GM18511 (cell line): ENCODE measurements around the gene PDZD2.

Experiments used
- ATAC-seq: cut with Tn5 transposase; IDR thresholded peaks from one replicate; pipeline ENCODE4 v1.9.1; 2021; ENCODE audit warnings: mild to moderate bottlenecking, moderate library complexity; ENCODE audit not compliant: unreplicated experiment

The PDZD2 gene

DNA sequence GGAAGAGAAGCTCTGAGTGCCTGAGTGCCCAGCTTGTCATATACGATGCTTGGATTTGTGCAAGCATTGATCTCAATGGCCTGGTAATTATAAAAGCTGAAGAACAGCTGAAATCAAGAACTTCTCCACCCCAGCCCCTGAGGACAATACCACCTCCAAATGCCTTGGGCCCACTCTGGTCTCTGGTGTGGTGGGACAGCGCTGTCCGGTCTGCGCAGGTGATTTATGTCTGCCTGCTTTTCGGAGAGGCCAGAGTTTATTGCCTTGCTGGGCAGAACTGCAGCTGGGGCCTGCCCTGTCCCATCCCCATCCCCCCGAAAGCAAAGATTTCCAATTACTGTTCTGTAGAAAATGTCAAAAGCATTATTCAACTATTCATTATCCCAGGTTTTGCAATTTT, 1.1 kb upstream of the PDZD2 start:
- ATAC-seq: no peak

DNA sequence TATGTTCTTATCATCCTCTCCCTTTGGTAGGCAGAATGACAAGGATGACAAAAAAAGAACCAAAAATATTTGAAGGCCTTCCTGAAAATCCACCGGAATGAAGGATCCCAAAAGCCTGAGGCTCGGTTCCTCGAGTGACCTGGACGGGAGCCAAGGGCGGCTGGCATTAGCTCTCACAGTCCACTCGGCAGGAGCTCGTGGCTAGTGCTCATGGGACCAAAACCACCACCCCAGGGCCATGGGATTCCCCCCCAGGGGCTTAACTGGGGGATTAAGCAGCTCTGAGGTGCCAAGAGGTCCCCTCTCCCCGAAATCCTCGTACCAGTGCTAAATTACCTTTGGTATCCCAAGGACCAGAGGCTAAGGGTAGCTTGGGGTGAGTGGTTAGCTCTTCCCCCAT, 586 bp upstream of the PDZD2 start:
- ATAC-seq: peak; percentile 22

DNA sequence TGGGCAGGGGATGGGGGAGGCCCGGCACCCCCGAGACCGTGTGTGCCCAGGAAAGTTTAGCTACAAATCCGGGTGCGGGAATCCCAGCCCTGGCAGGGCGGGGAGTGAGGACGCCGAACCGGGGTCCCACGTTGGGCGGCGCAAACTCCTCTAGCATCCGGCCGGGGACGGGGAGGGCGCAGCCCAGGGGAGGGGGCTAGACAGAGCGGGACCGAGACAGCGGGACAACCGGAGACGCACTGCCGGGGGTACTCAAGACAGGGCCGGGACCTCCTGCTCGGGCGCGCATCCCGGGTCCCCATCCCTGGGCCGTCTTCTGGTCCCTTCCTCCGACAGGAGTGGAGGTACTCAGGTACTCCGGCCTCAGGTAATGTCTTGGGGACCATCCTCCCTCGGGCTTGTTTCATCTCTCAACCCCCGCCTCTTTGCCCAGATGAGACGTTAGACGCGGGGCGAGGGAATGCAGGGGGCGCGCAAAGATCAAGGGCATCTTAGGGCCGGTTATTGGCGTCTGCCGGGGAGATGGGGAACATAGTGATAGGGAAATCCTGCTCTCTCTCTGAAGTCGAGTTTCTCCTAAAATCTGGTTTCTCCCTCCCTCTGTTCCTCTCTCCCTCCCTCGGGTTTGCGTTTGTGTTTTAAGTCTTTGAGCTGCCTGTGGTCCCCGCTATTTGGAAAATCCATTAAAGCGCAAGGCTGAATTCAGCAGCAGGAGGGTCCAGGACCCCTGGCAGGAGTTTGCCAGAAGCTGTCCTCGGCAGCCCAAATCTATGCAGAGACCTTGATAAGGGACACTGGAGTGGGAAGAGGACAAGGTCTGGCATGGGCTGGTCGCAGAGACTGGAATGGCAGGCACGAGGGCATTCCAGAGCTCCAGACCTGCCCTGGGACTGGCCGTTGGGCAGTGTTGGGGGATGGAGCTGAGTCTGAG, 815 bp downstream of the PDZD2 start:
- ATAC-seq: peak; percentile 8

DNA sequence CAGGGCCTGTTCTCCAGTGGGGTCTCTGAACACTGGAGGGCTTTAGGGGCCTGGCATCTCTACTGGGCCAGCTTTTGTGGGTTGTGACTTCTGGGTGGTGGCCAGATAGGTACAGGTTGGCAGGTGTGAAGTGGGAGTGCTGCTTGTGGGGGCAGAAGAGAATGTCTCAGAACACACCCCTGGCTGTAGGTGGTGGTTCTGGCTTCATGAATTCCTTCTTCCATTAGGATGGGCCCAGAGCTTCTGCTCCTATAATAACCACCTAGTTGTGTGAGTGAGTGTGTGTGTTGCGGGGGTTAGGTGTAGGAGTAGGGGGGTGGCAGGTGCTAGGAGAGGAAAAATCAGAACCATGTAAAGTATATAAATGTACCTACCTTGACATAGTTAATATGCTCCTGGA, 1.6 kb downstream of the PDZD2 start:
- ATAC-seq: no peak

DNA sequence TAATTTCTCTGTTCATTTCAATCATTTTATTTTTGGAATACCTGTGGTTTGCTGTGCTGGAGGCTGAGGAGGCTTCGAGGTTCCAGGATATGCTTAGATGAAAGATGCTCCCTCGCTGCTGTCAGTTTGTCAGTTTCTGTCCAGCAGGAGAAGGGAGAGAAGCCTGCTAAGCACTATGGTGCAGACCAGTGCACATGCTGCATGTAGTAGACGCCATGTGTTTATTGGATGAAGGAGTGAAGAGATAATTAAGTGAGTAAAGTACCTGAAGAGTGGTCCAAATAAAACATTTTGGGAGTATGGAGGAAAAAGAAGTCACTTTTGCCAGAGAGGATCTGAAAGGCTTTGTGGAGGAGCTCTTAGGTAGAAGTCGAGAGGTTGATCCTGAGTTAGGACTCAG, 2.1 kb downstream of the PDZD2 start:
- ATAC-seq: no peak

DNA sequence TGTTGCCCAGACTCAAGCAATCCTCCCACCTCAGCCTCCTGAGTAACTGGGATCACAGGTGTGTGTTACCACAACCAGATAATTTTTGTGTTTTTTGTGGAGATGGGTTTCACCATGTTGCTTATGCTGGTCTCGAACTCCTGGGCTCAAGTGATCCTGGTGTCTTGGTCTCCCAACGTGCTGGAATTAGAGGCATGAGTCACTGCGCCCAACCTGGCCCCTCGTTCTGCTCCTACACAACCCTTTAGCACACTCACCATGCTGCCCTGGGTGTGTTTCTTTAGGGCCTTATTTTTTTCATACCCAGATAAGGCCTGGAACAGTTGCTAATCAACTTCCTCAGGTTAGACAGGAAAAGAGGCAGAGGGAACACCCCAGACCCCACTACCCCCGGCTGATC, 2.6 kb downstream of the PDZD2 start:
- ATAC-seq: no peak

DNA sequence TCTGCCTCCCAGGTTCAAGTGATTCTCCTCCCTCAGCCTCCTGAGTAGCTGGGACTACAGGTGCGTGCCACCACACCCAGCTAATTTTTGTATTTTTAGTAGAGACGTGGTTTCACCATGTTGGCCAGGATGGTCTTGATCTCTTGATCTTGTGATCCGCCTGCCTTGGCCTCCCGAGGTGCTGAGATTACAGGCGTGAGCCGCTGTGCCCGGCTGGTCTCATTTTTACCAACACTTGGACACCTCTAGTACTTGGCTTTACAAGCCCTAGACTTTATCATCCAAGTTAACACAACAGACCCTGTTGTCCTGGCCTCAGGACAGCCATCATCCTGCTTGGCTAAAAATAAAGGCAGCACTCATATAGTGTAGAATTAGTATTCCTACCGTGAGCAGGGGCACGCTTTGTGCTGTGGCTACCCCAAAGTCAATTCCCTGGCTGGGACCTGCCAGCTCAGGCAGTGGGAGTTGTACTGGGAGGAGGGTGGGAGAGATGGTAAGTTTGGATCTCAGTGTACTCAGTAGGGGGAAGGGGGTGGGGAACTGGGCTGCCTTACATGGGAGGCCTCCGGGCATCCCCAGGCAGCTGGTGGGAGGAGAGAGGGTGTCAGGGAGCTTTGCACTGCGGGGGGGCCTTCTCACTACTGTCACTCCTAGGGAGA, 6.6 kb downstream of the PDZD2 start:
- ATAC-seq: no peak

DNA sequence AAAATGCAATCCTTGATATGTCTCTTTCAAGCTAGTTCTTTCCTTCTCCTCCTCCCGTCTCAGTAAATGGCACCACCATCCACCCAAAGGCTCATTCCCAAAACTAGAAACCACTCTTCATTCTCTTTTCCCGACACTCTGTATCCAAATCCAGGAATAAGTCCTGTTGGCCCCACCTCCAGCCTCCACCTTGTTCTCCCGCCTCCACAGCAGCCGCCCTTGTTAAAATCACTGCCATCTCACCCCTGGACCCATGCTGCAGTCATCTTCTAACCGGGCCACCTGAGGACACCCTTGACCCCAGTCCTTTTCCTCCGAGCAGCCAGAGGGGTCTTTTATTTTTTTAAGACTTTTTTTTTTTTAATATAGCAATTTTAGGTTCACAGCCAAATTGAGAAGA, 9.4 kb downstream of the PDZD2 start:
- no peak for ATAC-seq

DNA sequence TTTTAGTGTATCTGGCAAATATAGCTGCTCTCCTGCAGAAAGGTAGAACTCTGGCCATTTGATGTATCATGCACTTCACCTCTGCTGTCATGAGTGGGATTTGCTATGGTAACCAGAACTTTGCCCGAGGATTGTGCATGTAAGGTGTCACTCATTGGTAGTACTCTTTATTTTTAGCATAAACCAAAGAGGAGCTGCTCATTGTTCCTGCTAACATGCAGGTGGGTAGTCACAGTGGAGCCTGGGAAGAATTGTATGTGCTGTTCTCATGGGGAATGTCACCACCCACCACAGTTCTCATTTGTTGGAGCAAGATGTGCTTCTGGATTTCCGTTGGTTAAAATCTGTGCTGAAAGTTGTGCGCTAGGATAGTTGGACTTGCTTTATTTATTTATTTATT, 12.3 kb downstream of the PDZD2 start:
- ATAC-seq: no peak

DNA sequence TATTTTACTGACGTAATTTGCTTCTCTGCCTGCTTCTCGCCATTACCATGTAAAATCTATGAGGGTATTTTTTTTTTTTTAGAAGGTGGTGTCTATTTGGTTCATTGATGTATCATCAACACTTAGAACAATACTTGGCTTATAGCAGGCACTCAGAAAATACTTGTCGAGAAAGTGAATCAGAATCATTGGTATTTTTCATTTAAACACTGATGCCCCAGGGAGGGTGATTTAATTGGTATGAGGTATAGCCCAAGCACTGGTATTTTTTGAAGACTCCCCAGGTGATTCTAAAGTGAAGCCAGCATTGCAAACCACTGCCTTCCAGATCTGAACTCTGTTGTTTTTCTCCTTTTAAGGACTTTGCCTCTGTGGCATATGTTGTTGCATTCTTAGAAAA, 16.6 kb downstream of the PDZD2 start:
- ATAC-seq: no peak

DNA sequence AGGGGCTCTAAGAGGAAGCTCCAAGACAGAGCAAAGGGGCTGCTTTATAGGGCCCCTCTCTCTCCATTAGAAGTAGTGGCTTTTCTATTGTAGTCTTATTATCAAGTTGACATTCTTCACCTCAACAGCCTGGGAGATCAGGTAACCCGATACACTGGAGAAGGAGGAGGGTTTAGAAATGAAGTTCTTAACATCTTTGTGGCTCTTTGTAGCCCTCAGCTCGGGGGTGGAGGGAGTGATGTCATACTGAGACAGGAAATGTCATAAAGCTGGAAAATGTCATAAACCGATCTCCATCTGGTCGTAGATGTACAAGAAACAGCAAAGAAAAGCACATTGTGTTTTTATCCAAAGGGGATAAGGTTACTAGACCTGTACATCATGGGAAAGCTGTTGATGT, 17.9 kb downstream of the PDZD2 start:
- no peak for ATAC-seq

DNA sequence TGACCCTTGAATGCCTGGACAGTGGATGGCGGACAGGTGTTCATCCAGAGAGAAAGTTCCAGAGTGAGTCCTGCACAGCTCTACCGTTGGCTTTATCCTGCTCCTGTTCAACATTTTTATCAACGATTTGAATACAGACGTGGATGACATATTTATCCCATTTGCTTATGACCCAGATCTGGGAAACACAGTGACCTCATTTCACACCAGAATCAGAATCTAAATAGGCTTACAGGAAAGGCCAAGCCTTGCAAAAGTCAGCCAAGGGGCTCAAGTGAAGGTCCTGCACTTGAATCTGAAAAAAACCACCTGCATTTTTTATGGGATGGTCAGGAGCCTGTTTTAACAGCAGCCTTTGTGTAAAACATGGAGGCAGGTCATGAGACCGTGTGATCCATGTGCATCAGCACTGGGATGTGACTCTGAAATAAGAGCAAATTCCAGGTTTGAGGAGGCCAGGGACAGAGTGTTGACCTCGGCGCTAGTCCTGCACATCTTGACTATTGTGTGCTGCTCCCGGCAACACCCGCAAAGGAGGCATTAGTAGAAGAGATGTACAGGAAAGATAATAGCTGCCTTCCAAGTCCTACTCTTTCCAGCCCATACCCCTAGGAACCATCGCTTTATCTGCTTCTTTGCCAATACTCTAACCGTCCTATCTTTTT, 18.5 kb downstream of the PDZD2 start:
- ATAC-seq: no peak

DNA sequence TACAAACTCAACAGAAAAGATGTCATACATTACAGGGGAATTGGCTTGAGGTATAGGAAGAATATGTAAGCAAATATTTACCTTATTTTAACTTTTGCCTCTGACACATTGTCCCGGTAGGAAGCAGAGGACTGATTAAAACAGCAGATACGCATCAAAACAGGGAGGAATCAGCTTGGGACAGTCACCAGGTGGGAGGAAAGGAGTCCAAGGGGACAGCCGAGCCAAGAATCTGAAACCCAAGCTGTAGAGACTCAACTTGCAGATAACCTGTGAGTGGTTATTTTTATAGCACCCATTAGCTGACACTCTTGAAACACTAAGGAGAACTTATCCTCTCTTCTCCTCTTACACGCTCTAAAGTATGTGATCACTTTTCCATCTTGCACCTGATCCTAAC, 22.3 kb downstream of the PDZD2 start:
- no peak for ATAC-seq

DNA sequence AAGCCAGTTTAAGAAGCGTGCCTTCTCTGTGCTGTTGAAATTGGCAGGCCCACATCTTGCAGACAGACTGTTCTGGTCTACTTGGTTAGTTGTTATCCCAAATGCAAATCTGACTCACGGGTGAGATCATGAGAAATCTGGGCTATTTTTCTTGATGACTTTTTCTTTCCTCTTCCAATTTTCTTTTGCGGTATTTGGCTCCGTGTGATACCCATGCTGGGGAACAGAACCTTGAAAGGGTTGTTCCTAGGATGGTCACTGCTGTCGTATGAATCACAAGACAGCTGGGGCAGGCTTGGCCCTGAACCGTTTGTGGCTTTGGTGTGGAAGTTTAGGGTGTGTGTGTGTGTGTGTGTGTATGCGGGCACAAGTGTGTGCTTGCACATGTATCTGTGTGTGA, 24.6 kb downstream of the PDZD2 start:
- no peak for ATAC-seq

DNA sequence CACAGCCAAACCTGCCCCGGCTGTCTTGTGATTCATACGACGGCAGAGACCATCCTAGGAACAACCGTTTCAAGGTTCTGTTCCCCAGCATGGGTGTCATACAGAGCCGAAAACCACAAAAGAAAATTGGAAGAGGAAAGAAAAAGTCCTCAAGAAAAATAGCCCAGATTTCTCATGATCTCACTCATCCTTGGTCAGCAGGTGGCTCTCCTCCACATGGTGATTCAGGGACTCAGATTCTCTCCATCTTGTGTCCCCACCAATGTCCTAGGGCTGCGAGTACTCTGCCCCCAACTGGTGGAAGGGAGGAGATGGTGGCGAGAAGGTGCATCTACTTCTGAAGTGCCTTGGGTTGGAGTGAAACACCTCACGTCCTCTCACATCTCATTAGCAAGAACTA, 25.6 kb downstream of the PDZD2 start:
- ATAC-seq: no peak

DNA sequence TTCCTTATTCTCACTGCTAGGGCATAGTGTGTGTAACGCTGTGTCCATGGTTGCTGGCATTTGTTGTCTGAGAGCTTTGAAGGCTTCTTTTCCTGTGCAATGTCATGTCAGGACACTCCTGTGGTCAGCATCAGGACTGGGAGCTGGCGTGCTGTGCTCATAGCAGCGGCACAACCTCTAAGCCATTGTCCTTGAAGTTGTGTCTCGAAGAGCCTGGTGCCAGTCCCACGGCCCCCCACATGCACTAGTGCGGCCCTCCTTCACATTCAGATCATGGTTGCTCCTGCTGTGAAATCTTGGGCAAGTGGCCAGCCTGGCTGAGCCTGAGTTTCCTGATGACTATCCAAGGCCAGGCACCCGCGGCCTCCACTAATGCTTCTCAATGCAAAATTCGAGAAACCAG, 32.4 kb downstream of the PDZD2 start:
- ATAC-seq: no peak

DNA sequence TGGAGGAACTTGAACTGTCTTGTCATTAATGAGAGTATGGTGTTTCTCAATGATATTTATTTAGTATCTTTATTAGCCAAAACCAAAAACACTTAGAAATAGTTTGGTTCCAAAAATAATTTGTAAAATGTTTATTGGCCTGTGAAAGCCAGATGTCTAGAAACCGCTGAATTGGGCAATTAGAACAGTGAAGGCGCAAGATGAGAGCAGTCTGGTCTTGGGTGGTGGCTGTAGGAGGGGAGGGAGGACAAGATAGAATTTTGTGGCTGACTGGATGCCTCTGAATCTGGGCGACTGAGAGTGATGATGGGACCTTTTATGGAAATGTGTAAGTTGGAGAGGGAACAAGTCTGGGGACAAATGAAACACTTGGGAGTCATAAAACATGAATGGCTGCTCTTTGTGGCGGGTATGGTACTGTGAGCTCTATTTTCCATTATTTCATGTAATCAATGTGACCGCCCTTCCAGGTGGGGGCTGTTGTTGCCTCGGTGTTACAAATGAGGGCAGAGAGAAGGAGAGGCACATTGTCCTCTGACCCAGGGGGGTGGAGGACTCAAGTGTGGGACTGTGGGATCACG, 35.5 kb downstream of the PDZD2 start:
- no peak for ATAC-seq

DNA sequence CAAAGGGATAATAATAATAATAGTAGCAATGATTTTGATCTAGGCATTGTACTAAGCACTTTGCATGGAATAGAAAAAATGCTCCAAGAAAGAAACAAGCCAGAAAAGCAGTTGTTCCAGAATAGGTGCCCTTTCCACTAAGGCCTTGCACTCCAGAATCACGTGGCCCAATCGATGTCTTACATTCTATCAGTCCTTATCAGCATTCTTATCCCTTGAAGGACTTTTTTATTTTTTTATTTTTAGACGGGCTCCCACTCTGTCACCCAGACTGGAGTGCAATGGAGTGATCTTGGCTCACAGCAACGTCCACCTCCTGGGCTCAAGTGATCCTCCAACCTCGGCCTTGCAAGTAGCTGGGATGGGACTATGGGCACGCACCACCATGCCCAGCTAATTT, 36.5 kb downstream of the PDZD2 start:
- ATAC-seq: no peak

DNA sequence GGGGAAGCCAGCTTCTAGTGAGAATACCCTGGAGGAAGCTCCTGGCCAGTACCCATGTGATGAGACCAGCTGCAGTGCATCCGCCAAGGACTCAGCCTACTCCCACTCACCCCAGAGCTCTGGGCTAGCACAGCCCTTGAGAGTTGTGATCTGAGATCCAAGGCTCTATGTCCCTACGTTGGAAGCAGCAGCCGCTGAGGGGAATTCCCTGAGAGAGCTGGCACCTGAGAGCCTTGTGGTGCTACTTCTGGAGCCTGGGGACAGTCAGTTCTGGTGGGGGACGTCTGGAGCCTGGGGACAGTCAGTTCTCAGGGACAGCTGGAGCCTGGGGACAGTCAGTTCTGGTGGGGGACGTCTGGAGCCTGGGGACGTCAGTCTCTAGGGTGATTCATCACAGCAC, 39.2 kb downstream of the PDZD2 start:
- no peak for ATAC-seq

DNA sequence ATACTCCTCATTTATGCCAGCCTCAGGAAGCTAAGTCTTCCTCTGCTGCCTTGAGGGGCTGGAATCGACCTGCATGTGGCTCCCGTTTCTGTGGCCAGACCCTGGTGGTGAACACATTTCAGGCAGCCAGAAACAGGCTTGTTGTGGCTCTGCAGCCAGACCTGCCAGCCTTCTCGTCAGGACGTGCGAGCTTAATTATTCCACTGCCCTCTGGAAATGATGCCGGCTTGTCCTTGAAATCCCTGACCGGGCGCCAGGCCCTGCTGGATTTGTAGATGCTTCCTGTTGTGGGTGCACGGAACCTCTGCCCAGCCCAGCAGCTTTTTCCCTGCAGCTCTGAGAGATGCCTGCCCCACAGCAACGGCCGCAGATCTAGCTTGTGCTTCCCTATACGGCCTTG, 41.6 kb downstream of the PDZD2 start:
- no peak for ATAC-seq

DNA sequence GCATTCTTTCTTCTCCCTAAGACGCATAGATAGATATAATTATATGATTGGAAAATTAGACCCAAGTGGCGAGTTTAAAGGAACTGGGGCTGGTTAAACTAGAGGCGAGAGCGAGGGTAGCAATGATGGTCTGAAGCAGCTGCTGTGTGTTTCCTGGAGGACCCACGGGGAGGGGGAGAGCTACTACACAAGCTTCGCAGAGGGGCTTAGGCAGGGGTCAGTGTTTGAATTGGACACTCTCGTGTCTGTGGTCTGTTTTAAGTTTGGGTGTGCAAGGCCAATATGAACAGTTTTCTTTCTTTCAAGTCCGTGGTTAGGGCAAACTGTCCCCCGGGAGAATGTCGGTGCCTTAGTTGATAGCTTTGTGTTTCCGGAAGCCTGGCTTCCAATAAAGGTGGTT, 43.1 kb downstream of the PDZD2 start:
- ATAC-seq: no peak

DNA sequence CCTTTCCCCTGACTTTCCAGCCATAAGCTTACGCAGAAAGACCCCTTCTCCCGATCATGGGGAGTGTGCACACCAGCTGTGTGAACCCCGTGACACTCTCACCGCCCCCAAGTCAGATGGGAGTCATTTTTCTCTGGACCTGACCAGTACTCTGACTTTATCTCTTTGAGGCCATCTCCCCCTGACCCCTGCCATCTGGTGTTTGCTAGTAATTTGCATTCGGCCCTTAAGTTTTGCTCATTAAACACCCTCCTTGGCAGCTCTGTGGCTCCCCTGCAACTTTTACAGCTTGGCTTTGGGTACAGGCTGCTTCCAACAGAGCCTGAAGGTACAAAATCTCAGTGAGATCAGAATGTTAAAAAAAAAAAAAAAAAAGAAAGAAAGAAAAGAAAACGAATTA, 43.9 kb downstream of the PDZD2 start:
- no peak for ATAC-seq
